Neural crest cell (in vitro differentiated cells): ENCODE measurements around the gene PEX5. TPM values are rescaled to one million over a fixed set of nuclear protein-coding genes. Genes with fewer than 3 reads are reported as not detected.
A peak's percentile ranks its signal among the peaks of the same experiment; 100 is the strongest.
"Not testable (repeated sequence)": the region's sequence is repeated elsewhere in the genome, so short reads cannot be mapped to it uniquely, and the experiment has no call there.

Experiments
- DNase-seq: peaks from one replicate; pipeline ENCODE4 v3.0.0; 2021; ENCODE audit warnings: low read depth, mixed read lengths, low spot score
- H3K27ac Mint-ChIP-seq: one replicate; pipeline ENCODE4 v1.8.0; 2021; ENCODE audit warnings: mild to moderate bottlenecking, mixed read lengths; ENCODE audit not compliant: unreplicated experiment
- H3K27me3 Mint-ChIP-seq: 2 replicates; pipeline ENCODE4 v1.8.0; 2021; ENCODE audit warnings: low read depth, mild to moderate bottlenecking, mixed read lengths
- H3K36me3 Mint-ChIP-seq: 2 replicates; pipeline ENCODE4 v1.8.0; 2021; ENCODE audit warnings: low read depth, mild to moderate bottlenecking, mixed read lengths
- H3K4me1 Mint-ChIP-seq: 2 replicates; pipeline ENCODE4 v1.8.0; 2021; ENCODE audit warnings: mixed read lengths
- H3K4me3 Mint-ChIP-seq: one replicate; pipeline ENCODE4 v1.8.0; 2021; ENCODE audit warnings: mild to moderate bottlenecking, mixed read lengths
- H3K9me3 Mint-ChIP-seq: 2 replicates; pipeline ENCODE4 v1.8.0; 2021; ENCODE audit warnings: mixed read lengths
- CTCF ChIP-seq: fragments of 200-600 bp; sonication (generic); conservative IDR thresholded peaks from 2 replicates; pipeline ENCODE4 v1.5.0; 2021; ENCODE audit warnings: antibody characterized with exemption, mild to moderate bottlenecking
- total RNA-seq: library from RNA; stranded (reverse); gene quantifications from 2 replicates; pipeline ENCODE4 v1.2.1, GENCODE V29; 2021

The PEX5 gene
- total RNA-seq, 1 donor from 2014 or later, result 42.2 TPM

- Mint-ChIP-seq H3K9me3 (peaks cover 17% of the 10 kb centered on the region), H3K27me3 (peaks cover 23% of the 10 kb centered on the region), H3K36me3 (peaks cover 3% of the 10 kb centered on the region), H3K4me3 (no peak overlapping the region), H3K4me1 (no peaks in the 10 kb centered on the region), H3K27ac (no peak overlapping the region)
- no peak for TF ChIP-seq CTCF
- no peak for DNase-seq
Measured at GRCh38 chr12:7176595-7176994, 12.9 kb upstream of the PEX5 start.

GRCh38 chr12:7178481-7178880 lies 11.0 kb upstream of the PEX5 start:
- Mint-ChIP-seq H3K9me3 (peaks cover 15% of the 10 kb centered on the region), H3K4me1 (no peaks in the 10 kb centered on the region), H3K4me3 (no peak overlapping the region), H3K27me3 (peaks cover 26% of the 10 kb centered on the region), H3K27ac (no peak overlapping the region), H3K36me3 (peaks cover 3% of the 10 kb centered on the region)
- DNase-seq, result no peak
- TF ChIP-seq CTCF, result no peak

- Mint-ChIP-seq H3K27me3 (peaks cover 22% of the 10 kb centered on the region), H3K4me3 (no peak overlapping the region), H3K4me1 (no peaks in the 10 kb centered on the region), H3K9me3 (peaks cover 9% of the 10 kb centered on the region), H3K36me3 (no peaks in the 10 kb centered on the region), H3K27ac (no peak overlapping the region)
- TF ChIP-seq CTCF, result no peak
- DNase-seq, result no peak
Measured at GRCh38 chr12:7180685-7181084, 8.8 kb upstream of the PEX5 start.

- H3K9me3 Mint-ChIP-seq, DNase-seq, H3K36me3 Mint-ChIP-seq, H3K27me3 Mint-ChIP-seq, H3K27ac Mint-ChIP-seq: not testable (repeated sequence)
- H3K4me1 Mint-ChIP-seq, result peaks cover 20% of the 10 kb centered on the region
- peak overlapping the region; percentile 38 for H3K4me3 Mint-ChIP-seq
Measured at GRCh38 chr12:7186058-7186457, 3.4 kb upstream of the PEX5 start.

GRCh38 chr12:7188562-7189397 lies 706 bp upstream of the PEX5 start:
- DNase-seq, result peak; percentile 53
- Mint-ChIP-seq H3K4me1 (peaks cover 27% of the 10 kb centered on the region), H3K4me3 (peak overlapping the region; percentile 93), H3K9me3 (no peaks in the 10 kb centered on the region), H3K36me3 (peaks cover 6% of the 10 kb centered on the region), H3K27ac (peak overlapping the region; percentile 95), H3K27me3 (no peaks in the 10 kb centered on the region)
- peak; percentile 75 for TF ChIP-seq CTCF

- H3K4me1 Mint-ChIP-seq, result peaks cover 27% of the 10 kb centered on the region
- H3K27me3 Mint-ChIP-seq, result no peaks in the 10 kb centered on the region
- peak overlapping the region; percentile 90 for H3K4me3 Mint-ChIP-seq
- no peaks in the 10 kb centered on the region for H3K9me3 Mint-ChIP-seq
- H3K36me3 Mint-ChIP-seq, result peaks cover 16% of the 10 kb centered on the region
- no peak for TF ChIP-seq CTCF
- peak; percentile 18 for DNase-seq
- H3K27ac Mint-ChIP-seq, result peak overlapping the region; percentile 53
Measured at GRCh38 chr12:7190268-7191055, 976 bp downstream of the PEX5 start.
